A673 (cell line): ENCODE results near the gene ILDR1. TPM values are rescaled to one million over a fixed set of nuclear protein-coding genes. Genes with fewer than 3 reads are reported as not detected.

Source experiments
- BruUV-seq: library from RNA; stranded (reverse); fragments of 400-500 nt; replicated peaks from 2 replicates; lab custom pipeline; 2021; lab: Mats Ljungman, UMichigan
- CTCF ChIA-PET: fragments of 300-600 bp; sonication (Branson Sonifier 250); formaldehyde crosslinking; loops from one replicate; lab custom pipeline; 2022; ENCODE audit warnings: antibody characterized with exemption; lab: Charles Lee
- POLR2A ChIA-PET: fragments of 300-600 bp; sonication (Branson Sonifier 250); formaldehyde crosslinking; loops from one replicate; lab custom pipeline; 2022; ENCODE audit warnings: antibody characterized with exemption; ENCODE audit not compliant: low non-redundant PET; lab: Charles Lee
- DNase-seq: peaks from one replicate; pipeline ENCODE4 v3.0.0-alpha.2; 2015; ENCODE audit warnings: low spot score
- H3K27ac ChIP-seq: fragments of 200-600 bp; sonication (generic); 2 replicates; pipeline ENCODE4 v1.5.1; 2016; ENCODE audit warnings: mixed run types, low read depth, mild to moderate bottlenecking, mixed read lengths, antibody characterized with exemption, low read length; ENCODE audit not compliant: poor library complexity, severe bottlenecking
- H3K27me3 ChIP-seq: fragments of 200-600 bp; sonication (generic); replicated peaks from 2 replicates; pipeline ENCODE4 v1.6.1; 2017; ENCODE audit warnings: mixed run types, low read depth, mild to moderate bottlenecking, mixed read lengths, antibody characterized with exemption, low read length; ENCODE audit not compliant: insufficient read depth, poor library complexity
- H3K36me3 ChIP-seq: fragments of 200-600 bp; sonication (generic); 2 replicates; pipeline ENCODE4 v1.6.1; 2016; ENCODE audit warnings: mixed run types, mild to moderate bottlenecking, mixed read lengths, antibody characterized with exemption, low read length; ENCODE audit not compliant: insufficient read depth, poor library complexity, severe bottlenecking
- H3K4me1 ChIP-seq: fragments of 200-600 bp; sonication (generic); 2 replicates; pipeline ENCODE4 v1.6.1; 2017; ENCODE audit warnings: mixed run types, mild to moderate bottlenecking, mixed read lengths, antibody characterized with exemption, low read length; ENCODE audit not compliant: insufficient read depth, poor library complexity, severe bottlenecking
- H3K4me3 ChIP-seq: fragments of 200-600 bp; sonication (generic); 2 replicates; pipeline ENCODE4 v1.5.1; 2016; ENCODE audit warnings: low read depth, mixed run types, mild to moderate bottlenecking, mixed read lengths, low read length; ENCODE audit not compliant: poor library complexity, severe bottlenecking
- H3K9me3 ChIP-seq: fragments of 200-600 bp; sonication (generic); 2 replicates; pipeline ENCODE4 v1.6.1; 2016; ENCODE audit warnings: mixed run types, low read depth, mild to moderate bottlenecking, mixed read lengths, antibody characterized with exemption, low read length; ENCODE audit not compliant: poor library complexity, severe bottlenecking
- CTCF ChIP-seq: fragments of 300-800, 200-600 bp; sonication (generic); conservative IDR thresholded peaks from 2 replicates; pipeline ENCODE4 v1.5.1; 2017; ENCODE audit warnings: low read depth, mild to moderate bottlenecking, antibody characterized with exemption, low read length, moderate library complexity, mixed read lengths
- EZH2 ChIP-seq: fragments of 200-600 bp; sonication (generic); IDR thresholded peaks from 2 replicates; pipeline ENCODE4 v1.6.1; 2017; ENCODE audit warnings: borderline replicate concordance, low read depth, mild to moderate bottlenecking, mixed read lengths, antibody characterized with exemption, low read length; ENCODE audit not compliant: poor library complexity, severe bottlenecking
- intact Hi-C: fragments of 100-400 bp; cut with micrococcal nuclease; formaldehyde crosslinking; loops from one replicate; pipeline ENCODE4 v1.10.0; 2022; ENCODE audit not compliant: unreplicated experiment
- total RNA-seq: library from RNA; stranded (reverse); gene quantifications from 2 replicates; pipeline ENCODE4 v1.2.3, GENCODE V29; 2021

ILDR1 gene
- total RNA-seq, 1 experiment from 2014 or later: not detected

DNA sequence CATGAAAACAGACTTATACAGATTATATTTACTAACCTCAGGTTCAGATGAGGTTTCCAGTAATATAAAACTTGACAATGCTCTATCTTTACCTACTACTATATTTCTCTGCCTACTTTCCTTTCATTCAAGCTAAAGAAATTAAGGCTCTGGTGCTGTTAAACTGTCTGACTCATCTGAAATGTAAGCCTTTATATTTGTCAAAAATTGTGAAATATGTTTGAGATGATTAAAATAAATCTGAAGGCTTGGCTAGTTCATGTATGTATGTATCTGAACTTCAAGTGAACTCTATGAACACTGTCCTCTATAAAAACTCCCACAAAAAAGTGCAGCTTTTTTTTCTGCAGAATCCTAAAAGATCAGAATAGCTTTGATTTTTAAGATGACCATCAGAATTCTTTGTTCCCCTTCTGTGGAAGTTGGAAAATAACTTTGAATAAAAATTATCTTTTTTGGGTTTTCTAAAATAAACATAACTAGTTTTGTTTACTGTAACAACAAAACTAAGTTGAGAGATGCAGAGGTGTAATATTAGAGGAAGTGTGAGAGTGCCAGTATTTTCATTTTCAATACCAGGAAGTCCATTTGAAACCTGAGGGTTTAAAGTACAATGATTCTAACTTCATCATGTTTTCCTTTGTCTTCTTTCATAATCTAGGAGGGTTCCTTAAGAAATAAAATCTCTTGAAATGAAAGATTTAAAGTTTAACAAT is 42.2 kb downstream of the ILDR1 start:
- CTCF ChIA-PET: no interaction called here
- no TSS peak for BruUV-seq
- POLR2A ChIA-PET: no interaction called here

DNA sequence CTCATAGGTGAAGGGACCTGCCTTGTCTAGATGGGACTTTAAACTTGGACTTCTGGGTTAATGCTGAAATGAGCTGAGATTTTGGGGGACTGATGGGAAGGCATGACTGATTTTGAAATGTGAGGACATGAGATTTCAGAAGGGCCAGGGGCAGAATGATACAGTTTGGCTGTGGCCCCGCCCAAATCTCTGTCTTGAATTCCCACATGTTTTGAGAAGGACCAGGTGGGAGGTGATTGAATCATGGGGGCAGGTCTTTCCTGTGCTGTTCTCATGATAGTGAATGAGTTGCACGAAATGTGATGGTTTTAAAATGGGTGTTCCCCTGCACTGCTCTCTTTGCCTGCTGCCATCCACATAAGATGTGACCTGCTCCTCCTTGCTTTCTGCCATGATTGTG is 42.8 kb downstream of the ILDR1 start:
- BruUV-seq: no TSS peak
- Histone ChIP-seq H3K36me3 (no peaks in the 10 kb centered on the region), H3K9me3 (peaks cover 11% of the 10 kb centered on the region), H3K4me3 (no peak overlapping the region), H3K27me3 (no peaks in the 10 kb centered on the region), H3K4me1 (no peaks in the 10 kb centered on the region), H3K27ac (no peak overlapping the region)
- ChIA-PET POLR2A (no interaction called here), CTCF (no interaction called here)
- intact Hi-C loops: no loop called here
- no peak for DNase-seq
- TF ChIP-seq CTCF: no peak
- no peak for TF ChIP-seq EZH2

More for the DNA sequence above, 42.2 kb downstream of the ILDR1 start:
- DNase-seq: no peak
- Histone ChIP-seq H3K9me3 (peaks cover 11% of the 10 kb centered on the region), H3K27me3 (no peaks in the 10 kb centered on the region), H3K27ac (no peak overlapping the region), H3K4me1 (no peaks in the 10 kb centered on the region), H3K4me3 (no peak overlapping the region), H3K36me3 (no peaks in the 10 kb centered on the region)
- intact Hi-C loops: no loop called here
- TF ChIP-seq EZH2 (no peak), CTCF (no peak)

DNA sequence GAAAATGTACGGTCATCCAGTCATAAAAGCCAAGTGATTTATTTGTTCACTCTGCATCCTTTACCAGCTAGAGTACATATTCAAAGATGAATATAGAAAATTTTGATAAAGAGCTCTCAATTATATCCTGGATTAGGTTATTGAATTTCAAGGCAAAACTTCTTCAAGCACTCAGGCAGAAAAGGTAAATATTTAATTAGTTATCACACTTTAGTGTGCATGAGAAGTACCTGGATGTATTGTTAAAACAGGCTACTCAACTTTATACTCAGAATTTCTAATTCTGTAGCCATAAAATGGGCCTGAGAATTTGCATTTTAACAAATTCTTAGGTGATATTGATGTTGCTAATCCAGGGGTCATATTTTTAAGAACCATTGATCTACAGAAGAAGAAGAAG is 45.3 kb downstream of the ILDR1 start:
- Histone ChIP-seq H3K36me3 (no peaks in the 10 kb centered on the region), H3K9me3 (no peaks in the 10 kb centered on the region), H3K27ac (no peak overlapping the region), H3K4me3 (no peak overlapping the region), H3K4me1 (no peaks in the 10 kb centered on the region), H3K27me3 (no peaks in the 10 kb centered on the region)
- no peak for TF ChIP-seq EZH2
- TF ChIP-seq CTCF: no peak
- intact Hi-C loops: no loop called here
- CTCF ChIA-PET: no interaction called here
- BruUV-seq: no TSS peak
- POLR2A ChIA-PET: no interaction called here
- DNase-seq: no peak
